Fibroblast of the aortic adventitia (primary cell): ENCODE measurements around the gene ZNF143. TPM values are rescaled to one million over a fixed set of nuclear protein-coding genes. Genes with fewer than 3 reads are reported as not detected.

ENCODE experiments used
- DNase-seq: peaks from one replicate; pipeline ENCODE4 v3.0.0-alpha.2; 2010; ENCODE audit warnings: low read depth
- H3K4me3 ChIP-seq: 2 replicates; pipeline ENCODE4 v1.5.1; 2011; ENCODE audit warnings: low read depth, mild to moderate bottlenecking, control low read depth, low read length, moderate library complexity
- total RNA-seq: library from RNA; depleted of rRNA; stranded (reverse); fragments of >200 nt; gene quantifications from 2 replicates; pipeline ENCODE4 v1.2.3, GENCODE V29; 2012; ENCODE audit warnings: low replicate concordance
- TF ChIP-seq, protein P1 (sequence below): IDR thresholded peaks from 2 replicates; pipeline ENCODE4 v1.5.1; 2011; ENCODE audit warnings: mild to moderate bottlenecking, low read length, control low read depth, inconsistent platforms; ENCODE audit not compliant: insufficient read depth

The ZNF143 gene
- total RNA-seq, 1 donor, result 24.9 TPM

DNA sequence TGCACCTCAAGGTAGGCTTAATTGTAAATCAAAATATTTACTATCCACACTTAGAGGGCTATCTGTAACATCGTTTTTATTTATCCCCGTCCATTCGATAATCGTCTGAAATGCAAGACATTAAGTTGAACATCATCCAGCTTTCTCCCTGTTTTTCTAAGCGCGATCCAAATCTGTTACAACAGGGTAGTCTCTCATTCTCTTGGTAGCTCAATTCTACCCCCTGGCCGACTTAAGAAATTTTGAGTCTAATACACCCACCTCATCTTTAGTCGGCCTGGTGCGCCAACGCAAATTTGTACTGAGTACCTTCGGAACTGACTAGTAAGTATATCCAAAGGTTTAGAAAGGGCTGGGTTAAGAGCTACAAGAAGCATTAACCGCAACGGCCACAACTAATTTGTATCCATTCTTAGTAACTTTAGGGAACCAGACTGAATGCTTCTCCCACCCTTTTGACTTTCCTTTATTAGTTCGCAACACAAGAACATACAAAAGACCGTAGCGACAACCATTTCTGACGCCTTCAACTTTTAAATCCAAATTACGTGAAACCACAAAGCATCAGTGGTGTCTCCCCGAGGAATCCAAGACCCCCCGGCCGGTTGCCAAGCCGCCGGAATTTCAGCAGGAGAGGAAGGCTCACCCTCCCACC, 1.0 kb upstream of the ZNF143 start:
- H3K4me3 ChIP-seq, result peak overlapping the region; percentile 99
- peak; percentile 69 for DNase-seq
- TF ChIP-seq, protein P1, sequence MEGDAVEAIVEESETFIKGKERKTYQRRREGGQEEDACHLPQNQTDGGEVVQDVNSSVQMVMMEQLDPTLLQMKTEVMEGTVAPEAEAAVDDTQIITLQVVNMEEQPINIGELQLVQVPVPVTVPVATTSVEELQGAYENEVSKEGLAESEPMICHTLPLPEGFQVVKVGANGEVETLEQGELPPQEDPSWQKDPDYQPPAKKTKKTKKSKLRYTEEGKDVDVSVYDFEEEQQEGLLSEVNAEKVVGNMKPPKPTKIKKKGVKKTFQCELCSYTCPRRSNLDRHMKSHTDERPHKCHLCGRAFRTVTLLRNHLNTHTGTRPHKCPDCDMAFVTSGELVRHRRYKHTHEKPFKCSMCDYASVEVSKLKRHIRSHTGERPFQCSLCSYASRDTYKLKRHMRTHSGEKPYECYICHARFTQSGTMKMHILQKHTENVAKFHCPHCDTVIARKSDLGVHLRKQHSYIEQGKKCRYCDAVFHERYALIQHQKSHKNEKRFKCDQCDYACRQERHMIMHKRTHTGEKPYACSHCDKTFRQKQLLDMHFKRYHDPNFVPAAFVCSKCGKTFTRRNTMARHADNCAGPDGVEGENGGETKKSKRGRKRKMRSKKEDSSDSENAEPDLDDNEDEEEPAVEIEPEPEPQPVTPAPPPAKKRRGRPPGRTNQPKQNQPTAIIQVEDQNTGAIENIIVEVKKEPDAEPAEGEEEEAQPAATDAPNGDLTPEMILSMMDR, result no peak

DNA sequence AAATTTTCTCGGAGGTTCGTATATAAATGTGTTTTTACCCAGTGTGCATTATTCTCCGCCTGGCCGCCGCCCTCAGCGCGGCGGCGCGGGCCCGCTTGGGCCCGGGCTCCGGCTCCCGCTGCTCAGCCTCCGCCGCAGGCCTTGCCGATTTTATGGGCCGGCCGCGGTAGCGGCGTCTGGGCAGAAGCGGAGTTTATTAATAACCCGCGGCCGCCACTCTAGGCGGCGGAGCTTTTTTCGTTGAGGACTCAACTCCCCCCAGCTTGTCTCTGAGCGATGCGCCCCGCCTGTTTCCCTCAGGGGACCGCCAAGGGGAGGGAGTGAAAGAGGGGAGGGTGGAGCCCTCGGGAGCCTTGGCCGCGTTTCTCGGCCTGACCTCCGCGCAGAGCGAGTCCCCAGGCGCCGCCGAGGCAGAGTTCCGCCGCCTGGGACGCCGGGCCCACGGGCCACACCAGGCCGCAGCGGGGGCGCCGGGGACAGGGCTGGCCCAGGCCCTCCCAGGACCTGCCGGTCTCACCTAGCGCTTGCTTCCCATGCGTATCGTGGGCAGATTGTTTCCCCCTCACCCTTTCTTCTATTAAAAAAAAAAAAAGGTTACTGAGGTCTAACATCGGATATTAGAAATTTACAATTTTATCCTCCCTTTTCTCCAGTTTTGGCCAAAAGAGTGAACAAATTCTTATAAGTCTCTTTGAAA, 399 bp downstream of the ZNF143 start:
- H3K4me3 ChIP-seq, result peak overlapping the region; percentile 72

DNA sequence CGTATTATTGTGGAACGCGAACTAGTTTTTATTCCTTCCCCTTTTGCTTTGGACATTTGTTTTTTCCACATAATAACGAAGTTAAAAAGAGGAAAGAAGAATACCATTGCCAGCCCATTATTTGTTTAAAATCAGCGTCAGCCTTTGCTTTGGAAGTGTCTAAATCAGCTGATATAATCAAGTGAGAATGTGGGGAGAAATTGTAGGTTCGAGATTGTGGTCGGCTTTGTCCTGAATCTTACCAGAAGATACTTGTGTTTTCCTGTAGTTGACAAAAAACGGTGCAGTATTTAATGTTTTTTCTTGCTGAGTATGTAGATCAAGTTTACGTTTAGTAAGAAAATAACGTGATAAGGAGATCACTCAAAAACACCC, 935 bp downstream of the ZNF143 start:
- TF ChIP-seq, protein P1, result no peak
- DNase-seq, result peak; percentile 42
- H3K4me3 ChIP-seq, result peak overlapping the region; percentile 72

More for the DNA sequence above, 399 bp downstream of the ZNF143 start:
- TF ChIP-seq, protein P1, result no peak
- peak; percentile 92 for DNase-seq

DNA sequence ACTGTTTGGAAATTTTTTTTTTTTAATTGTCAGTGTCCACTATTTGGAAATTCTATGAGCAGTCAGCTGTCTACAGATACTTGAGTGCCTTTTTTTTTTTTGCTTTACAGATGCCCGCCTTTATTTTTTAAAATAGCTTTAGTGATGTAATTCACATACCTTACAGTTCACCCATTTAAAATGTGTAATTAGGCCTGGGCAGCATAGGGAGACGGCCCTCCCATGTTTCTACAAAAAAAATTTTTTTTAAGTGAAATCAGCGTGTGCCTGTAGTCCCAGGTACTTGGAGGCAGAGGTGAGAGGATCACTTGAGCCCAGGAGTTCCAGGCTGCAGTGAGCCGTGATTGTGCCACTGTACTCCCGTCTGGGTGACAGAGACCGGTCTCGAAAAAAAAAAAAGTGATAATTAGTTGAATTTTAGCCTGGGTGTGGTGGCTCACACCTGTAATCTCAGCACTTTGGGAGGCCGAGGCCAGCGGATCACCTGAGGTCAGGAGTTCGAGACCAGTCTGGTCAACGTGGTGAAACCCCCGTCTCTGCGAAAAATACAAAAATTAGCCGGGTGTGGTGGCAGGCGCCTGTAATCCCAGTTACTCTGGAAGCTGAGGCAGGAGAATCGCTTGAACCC, 1.5 kb downstream of the ZNF143 start:
- peak overlapping the region; percentile 72 for H3K4me3 ChIP-seq
- TF ChIP-seq, protein P1, result no peak
- peak; percentile 34 for DNase-seq

DNA sequence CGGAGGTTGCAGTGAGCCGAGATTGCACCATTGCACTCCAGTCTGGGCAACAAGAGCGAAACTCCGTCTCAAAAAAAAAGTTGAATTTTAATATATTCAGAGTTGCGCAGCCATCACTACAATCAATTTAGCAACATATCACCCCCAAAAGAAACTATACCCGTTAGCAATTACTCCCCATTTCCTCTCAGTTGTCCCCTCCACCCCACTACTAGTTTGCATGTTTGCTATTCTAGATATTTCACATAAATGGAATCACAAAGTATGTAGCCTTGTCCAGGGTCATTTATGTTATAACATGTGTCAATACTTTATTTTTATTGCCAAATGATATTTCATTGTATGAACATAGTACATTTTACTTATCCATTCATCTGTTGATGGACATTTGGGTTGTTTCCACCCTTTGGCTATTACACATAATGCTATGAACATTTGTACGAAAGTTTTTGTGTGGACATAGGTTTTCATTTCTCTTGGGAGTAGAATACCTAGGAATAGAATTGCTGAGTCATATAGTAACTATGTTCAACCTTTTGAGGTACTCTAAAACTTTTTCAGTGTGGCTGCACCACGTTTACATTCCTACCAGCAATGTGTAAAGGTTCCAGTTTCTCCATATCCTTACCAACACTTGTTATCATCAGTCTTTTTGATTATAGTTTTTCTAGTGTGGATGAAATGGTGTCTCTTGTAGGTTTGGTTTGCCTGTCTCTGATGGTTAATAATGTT, 2.2 kb downstream of the ZNF143 start:
- TF ChIP-seq, protein P1, result no peak
- peak; percentile 5 for DNase-seq
- H3K4me3 ChIP-seq, result no peak overlapping the region

DNA sequence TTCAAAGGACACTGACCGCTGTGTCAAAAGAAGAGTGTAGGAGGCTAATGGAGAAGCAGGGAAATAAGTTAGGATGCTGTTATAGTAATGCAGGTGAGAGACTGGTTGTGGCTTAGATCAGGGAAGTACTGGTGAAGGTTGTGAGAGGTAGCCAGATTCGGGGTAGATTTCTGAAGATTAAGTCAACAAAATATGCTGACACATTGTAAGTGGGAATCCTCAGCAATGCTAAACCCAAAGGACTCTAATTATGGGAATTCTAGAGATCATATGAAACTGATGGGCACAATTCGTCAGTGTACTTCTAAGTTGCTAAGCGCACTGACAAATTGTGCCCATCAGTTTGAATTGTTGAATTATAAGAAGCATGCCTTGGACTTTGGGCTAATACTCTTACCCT, 10.0 kb downstream of the ZNF143 start:
- no peak overlapping the region for H3K4me3 ChIP-seq
- TF ChIP-seq, protein P1, result no peak
- no peak for DNase-seq
